Measurements from ENCODE around the gene LTBP3.

Gene LTBP3

DNA sequence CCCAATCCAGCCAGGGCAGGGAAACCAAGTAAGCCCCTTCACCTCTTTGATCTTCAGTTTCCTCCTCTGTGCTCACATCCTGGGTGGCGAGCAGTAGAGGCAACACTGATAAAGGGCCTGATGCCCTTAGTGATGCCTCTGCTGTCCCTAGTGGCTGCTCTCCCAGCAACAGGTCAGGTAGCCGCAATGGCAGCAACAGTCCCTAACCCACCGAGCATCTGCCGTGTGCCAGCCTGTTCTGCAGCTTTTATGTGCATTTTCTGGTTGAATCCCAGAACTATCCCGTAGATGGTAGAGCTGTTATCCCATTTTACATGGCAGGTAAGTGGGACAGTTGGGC, 28.0 kb downstream of the LTBP3 start:
- TF ChIP-seq, protein P1, sequence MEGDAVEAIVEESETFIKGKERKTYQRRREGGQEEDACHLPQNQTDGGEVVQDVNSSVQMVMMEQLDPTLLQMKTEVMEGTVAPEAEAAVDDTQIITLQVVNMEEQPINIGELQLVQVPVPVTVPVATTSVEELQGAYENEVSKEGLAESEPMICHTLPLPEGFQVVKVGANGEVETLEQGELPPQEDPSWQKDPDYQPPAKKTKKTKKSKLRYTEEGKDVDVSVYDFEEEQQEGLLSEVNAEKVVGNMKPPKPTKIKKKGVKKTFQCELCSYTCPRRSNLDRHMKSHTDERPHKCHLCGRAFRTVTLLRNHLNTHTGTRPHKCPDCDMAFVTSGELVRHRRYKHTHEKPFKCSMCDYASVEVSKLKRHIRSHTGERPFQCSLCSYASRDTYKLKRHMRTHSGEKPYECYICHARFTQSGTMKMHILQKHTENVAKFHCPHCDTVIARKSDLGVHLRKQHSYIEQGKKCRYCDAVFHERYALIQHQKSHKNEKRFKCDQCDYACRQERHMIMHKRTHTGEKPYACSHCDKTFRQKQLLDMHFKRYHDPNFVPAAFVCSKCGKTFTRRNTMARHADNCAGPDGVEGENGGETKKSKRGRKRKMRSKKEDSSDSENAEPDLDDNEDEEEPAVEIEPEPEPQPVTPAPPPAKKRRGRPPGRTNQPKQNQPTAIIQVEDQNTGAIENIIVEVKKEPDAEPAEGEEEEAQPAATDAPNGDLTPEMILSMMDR (IDR thresholded peaks at IDR 0.05; ENCODE audit: low read depth, low read length, missing control alignments): peak; percentile 33
- DNase-seq (ENCODE audit: extremely low read depth, low read depth): no peak
- no peak overlapping the region for H3K4me3 ChIP-seq (replicated peaks; ENCODE audit: low read depth, low read length)

DNA sequence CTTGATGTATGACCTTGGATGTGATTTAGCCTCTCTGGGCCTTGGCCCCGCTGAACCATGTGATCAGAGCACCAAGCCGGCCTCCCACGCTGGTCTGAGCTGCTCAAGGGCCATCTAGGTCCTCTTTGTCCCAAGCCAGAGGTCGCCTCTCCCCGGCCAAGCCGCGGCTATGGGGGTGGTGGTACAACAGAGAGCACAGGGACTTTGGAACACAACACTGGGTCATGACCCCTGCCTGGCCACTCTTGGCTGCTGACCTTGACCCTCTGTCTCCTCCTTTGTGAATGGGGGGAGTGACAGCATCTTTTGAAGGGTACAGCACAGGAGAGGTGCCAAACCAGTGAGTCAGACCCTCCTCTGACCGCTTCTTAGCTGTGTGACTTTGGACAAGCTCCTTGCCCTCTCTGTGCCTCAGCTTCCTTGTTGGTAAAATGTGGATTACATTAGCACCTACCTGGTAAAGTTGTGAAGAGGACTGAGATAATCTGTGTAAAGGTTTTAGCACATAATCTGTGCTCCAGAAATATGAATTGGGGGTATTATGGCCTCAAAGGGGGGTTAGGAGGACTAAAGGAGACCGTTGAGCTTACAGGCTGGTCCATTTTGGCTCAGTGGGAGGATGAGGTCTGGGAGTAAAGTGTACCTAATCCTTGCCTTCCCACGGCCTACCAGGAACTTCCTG, 28.5 kb downstream of the LTBP3 start:
- DNase-seq (ENCODE audit: extremely low read depth, low read depth): no peak
- H3K4me3 ChIP-seq (replicated peaks; ENCODE audit: low read depth, low read length): no peak overlapping the region
- TF ChIP-seq, protein P1 (IDR thresholded peaks at IDR 0.05; ENCODE audit: low read depth, low read length, missing control alignments): no peak

DNA sequence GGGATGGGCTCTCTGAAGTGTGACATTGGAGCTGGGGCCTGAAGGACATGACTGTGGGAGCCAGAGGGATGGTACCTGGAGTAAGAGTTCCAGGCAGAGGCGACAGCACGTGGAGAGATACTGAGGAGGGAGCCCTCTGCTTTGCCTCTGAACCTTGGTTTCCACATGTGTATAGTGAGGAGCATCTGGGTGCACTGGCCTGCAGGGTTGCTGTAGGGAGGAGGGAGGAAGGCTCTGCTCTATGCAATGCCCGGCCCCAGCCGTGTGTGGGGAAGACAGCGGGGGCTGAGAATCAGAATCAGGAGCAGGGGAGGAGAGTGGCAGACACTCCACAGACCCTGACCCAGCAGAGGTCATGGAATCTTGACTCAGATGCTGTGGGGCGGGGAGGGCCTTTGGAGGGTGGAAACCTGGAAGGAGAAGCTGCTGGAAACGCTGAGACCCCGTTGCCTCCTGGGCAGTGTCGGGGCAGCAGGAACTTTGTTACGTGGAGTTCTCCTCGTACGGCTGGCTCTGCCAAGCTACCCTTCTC, 29.3 kb downstream of the LTBP3 start:
- TF ChIP-seq, protein P1 (IDR thresholded peaks at IDR 0.05; ENCODE audit: low read depth, low read length, missing control alignments): no peak
- H3K4me3 ChIP-seq (replicated peaks; ENCODE audit: low read depth, low read length): no peak overlapping the region
- DNase-seq (ENCODE audit: extremely low read depth, low read depth): no peak

DNA sequence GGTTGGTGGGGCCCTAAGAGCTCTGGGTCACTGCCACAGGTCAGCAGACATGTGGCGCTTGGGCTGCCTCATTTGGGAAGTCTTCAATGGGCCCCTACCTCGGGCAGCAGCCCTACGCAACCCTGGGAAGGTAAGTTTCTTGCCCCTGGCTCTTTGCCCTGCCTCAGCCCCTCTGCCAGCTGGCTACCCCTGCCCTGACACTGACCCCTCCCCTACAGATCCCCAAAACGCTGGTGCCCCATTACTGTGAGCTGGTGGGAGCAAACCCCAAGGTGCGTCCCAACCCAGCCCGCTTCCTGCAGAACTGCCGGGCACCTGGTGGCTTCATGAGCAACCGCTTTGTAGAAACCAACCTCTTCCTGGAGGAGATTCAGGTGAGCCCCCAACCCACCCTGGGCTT, 31.4 kb downstream of the LTBP3 start:
- no peak overlapping the region for H3K4me3 ChIP-seq (replicated peaks; ENCODE audit: low read depth, low read length)
- DNase-seq (ENCODE audit: extremely low read depth, low read depth): no peak
- TF ChIP-seq, protein P1 (IDR thresholded peaks at IDR 0.05; ENCODE audit: low read depth, low read length, missing control alignments): no peak

DNA sequence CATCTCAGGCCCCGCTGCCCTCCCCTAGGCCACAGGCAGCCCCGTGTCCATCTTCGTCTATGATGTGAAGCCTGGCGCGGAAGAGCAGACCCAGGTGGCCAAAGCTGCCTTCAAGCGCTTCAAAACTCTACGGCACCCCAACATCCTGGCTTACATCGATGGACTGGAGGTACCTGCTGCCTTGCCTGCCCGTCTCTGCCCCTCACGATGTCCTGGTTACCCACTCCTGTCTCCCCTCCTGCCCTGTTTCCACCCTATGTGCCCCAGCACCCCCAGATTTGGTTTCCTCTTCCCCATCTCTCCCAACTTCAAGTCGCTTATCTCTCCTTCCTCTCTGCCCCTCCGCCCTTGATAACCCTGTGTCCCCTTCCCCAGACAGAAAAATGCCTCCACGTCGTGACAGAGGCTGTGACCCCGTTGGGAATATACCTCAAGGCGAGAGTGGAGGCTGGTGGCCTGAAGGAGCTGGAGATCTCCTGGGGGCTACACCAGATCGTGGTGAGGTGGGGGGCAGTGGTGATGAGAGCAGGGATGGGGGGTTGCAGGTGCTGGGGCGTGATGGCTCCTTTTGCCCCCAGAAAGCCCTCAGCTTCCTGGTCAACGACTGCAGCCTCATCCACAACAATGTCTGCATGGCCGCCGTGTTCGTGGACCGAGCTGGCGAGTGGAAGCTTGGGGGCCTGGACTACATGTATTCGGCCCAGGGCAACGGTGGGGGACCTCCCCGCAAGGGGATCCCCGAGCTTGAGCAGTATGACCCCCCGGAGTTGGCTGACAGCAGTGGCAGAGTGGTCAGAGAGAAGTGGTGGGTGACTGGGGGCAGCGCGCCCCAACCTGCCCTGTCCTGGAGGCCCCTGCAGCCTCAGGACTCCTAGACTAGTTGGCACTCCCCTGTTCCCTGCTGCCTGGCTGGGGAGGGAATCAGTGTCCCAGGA, 32.3 kb downstream of the LTBP3 start:
- DNase-seq (ENCODE audit: extremely low read depth, low read depth): no peak
- H3K4me3 ChIP-seq (replicated peaks; ENCODE audit: low read depth, low read length): peak overlapping the region; percentile 76
- TF ChIP-seq, protein P1 (IDR thresholded peaks at IDR 0.05; ENCODE audit: low read depth, low read length, missing control alignments): no peak

DNA sequence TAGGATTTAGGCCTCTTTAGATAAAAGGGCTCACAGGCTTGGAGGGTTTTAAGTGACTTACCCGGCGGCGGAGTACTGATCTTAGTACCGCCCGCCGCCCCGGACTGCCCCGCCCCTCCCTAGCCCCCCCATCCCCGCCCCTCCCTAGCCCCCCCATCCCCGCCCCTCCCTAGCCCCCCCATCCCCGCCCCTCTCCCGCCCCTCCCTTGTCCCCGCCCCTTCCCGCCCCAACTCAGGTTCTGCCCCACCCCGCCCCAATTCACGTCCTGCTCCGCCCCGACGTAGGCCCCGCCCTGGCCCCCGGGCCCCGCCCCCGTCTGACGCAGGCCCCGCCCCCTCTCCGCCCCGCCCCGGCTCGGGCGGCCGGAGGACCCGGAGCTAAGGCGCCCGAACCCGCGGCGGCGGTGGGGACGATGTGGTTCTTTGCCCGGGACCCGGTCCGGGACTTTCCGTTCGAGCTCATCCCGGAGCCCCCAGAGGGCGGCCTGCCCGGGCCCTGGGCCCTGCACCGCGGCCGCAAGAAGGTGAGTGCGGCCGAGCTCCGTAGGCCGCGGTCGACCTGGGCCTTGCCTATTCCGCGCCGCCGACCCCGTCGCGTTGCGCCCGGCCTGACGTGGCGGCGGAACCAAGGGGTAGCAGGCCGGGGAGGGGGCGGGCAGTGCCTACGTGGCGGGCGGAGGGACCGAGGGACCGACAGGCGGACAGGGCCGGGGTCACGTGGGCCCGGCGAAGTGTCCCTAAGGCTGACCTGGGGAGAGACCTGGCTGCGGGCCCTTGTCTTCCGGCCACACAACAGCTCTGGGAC, 33.2 kb downstream of the LTBP3 start, which contains the start of gene SCYL1:
SCYL1 (plus strand) TSS at position 343 of the 805 bp plus-strand sequence; CDS start at position 414, 71 bp downstream.
- H3K4me3 ChIP-seq (replicated peaks; ENCODE audit: low read depth, low read length): peak within 1 kb of the TSS; percentile 76
- TF ChIP-seq, protein P1 (IDR thresholded peaks at IDR 0.05; ENCODE audit: low read depth, low read length, missing control alignments): no peak
- DNase-seq (ENCODE audit: extremely low read depth, low read depth): peak; percentile 12
